Neural cell (in vitro differentiated cells): ENCODE measurements around the gene B4GALT1.

ENCODE experiments used
- EP300 ChIP-seq: fragments of 450-650 bp; conservative IDR thresholded peaks from 2 replicates; pipeline ENCODE4 v1.6.1; 2014; ENCODE audit warnings: antibody characterized with exemption, mild to moderate bottlenecking, moderate library complexity; ENCODE audit not compliant: poor library complexity, severe bottlenecking
- EZH2 ChIP-seq: fragments of 200-600, 300-800 bp; shearing (Covaris generic), sonication (generic); IDR thresholded peaks from 2 replicates; pipeline ENCODE4 v1.6.1; 2014; ENCODE audit warnings: antibody characterized with exemption, low read length, borderline replicate concordance, mild to moderate bottlenecking; ENCODE audit not compliant: insufficient read depth, poor library complexity, severe bottlenecking
- MXI1 ChIP-seq: fragments of 450-650 bp; conservative IDR thresholded peaks from 2 replicates; pipeline ENCODE4 v1.6.1; 2014; ENCODE audit warnings: antibody characterized with exemption, mild to moderate bottlenecking; ENCODE audit not compliant: poor library complexity, severe bottlenecking
- POLR2AphosphoS5 ChIP-seq: IDR thresholded peaks from 2 replicates; pipeline ENCODE4 v1.6.1; 2012
- RAD21 ChIP-seq: fragments of 450-650 bp; conservative IDR thresholded peaks from 2 replicates; pipeline ENCODE4 v1.6.1; 2014; ENCODE audit warnings: antibody characterized with exemption, mild to moderate bottlenecking, moderate library complexity
- SMC3 ChIP-seq: fragments of 450-650 bp; conservative IDR thresholded peaks from 2 replicates; pipeline ENCODE4 v1.6.1; 2014; ENCODE audit warnings: antibody characterized with exemption, mild to moderate bottlenecking, moderate library complexity; ENCODE audit not compliant: poor library complexity
- TAF1 ChIP-seq: IDR thresholded peaks from 2 replicates; pipeline ENCODE4 v1.6.1; 2012; ENCODE audit warnings: low read depth
- TF ChIP-seq, protein P1 (sequence below): fragments of 450-650 bp; IDR thresholded peaks from 2 replicates; pipeline ENCODE4 v1.5.1; 2014; ENCODE audit warnings: antibody characterized with exemption, mild to moderate bottlenecking, moderate library complexity; ENCODE audit not compliant: poor library complexity, severe bottlenecking
- TF ChIP-seq, protein P2 (sequence below): IDR thresholded peaks from 2 replicates; pipeline ENCODE4 v1.6.1; 2012; ENCODE audit warnings: borderline replicate concordance

DNA sequence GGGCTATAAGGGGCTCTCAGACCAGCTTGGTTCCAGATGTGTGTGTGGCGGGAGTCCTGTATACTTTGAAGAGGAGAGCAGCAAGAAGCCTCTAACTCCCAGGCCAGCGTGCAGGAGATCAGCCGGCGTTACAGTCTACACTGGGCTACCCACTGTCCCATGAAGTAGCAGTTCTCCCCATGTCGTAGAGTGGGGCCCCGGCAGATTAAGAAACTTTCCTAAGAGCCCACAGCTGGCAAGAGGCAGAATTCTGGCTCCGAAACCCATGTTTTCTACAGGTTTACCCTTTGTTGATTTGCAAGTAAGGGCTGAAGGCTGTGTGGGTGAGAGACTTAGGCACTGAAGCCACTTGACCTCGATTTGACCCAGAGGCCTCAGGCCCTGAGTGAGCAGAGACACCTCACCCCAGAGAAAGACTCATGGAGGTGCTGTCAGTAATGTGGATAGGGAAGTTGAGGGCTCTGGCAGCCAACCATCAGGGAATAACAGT lies 881 bp upstream of the B4GALT1 start:
- TF ChIP-seq, protein P1, sequence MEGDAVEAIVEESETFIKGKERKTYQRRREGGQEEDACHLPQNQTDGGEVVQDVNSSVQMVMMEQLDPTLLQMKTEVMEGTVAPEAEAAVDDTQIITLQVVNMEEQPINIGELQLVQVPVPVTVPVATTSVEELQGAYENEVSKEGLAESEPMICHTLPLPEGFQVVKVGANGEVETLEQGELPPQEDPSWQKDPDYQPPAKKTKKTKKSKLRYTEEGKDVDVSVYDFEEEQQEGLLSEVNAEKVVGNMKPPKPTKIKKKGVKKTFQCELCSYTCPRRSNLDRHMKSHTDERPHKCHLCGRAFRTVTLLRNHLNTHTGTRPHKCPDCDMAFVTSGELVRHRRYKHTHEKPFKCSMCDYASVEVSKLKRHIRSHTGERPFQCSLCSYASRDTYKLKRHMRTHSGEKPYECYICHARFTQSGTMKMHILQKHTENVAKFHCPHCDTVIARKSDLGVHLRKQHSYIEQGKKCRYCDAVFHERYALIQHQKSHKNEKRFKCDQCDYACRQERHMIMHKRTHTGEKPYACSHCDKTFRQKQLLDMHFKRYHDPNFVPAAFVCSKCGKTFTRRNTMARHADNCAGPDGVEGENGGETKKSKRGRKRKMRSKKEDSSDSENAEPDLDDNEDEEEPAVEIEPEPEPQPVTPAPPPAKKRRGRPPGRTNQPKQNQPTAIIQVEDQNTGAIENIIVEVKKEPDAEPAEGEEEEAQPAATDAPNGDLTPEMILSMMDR, result no peak
- TF ChIP-seq MXI1 (no peak), SMC3 (no peak), EZH2 (no peak), EP300 (no peak), RAD21 (no peak), POLR2AphosphoS5 (no peak), TAF1 (no peak)
- TF ChIP-seq, protein P2, sequence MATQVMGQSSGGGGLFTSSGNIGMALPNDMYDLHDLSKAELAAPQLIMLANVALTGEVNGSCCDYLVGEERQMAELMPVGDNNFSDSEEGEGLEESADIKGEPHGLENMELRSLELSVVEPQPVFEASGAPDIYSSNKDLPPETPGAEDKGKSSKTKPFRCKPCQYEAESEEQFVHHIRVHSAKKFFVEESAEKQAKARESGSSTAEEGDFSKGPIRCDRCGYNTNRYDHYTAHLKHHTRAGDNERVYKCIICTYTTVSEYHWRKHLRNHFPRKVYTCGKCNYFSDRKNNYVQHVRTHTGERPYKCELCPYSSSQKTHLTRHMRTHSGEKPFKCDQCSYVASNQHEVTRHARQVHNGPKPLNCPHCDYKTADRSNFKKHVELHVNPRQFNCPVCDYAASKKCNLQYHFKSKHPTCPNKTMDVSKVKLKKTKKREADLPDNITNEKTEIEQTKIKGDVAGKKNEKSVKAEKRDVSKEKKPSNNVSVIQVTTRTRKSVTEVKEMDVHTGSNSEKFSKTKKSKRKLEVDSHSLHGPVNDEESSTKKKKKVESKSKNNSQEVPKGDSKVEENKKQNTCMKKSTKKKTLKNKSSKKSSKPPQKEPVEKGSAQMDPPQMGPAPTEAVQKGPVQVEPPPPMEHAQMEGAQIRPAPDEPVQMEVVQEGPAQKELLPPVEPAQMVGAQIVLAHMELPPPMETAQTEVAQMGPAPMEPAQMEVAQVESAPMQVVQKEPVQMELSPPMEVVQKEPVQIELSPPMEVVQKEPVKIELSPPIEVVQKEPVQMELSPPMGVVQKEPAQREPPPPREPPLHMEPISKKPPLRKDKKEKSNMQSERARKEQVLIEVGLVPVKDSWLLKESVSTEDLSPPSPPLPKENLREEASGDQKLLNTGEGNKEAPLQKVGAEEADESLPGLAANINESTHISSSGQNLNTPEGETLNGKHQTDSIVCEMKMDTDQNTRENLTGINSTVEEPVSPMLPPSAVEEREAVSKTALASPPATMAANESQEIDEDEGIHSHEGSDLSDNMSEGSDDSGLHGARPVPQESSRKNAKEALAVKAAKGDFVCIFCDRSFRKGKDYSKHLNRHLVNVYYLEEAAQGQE, result no peak
